EH (cell line): ENCODE measurements around the gene RINT1.
"Not testable (repeated sequence)": the region's sequence is repeated elsewhere in the genome, so short reads cannot be mapped to it uniquely, and the experiment has no call there.

Experiments
- DNase-seq: peaks from one replicate; pipeline ENCODE4 v3.0.0-alpha.2; 2015; ENCODE audit warnings: low read depth

Gene RINT1

GRCh38 chr7:105531792-105532671 lies at the start of gene RINT1:
RINT1 (plus strand) TSS chr7:105532201; CDS start chr7:105532316, 115 bp downstream.
- peak; percentile 93 for DNase-seq

GRCh38 chr7:105487579-105488571 lies 44.1 kb upstream of the RINT1 start:
- peak; percentile 91 for DNase-seq

- no peak for DNase-seq
These were observed 42.6 kb upstream of the RINT1 start for GRCh38 chr7:105489409-105489808.

DNA sequence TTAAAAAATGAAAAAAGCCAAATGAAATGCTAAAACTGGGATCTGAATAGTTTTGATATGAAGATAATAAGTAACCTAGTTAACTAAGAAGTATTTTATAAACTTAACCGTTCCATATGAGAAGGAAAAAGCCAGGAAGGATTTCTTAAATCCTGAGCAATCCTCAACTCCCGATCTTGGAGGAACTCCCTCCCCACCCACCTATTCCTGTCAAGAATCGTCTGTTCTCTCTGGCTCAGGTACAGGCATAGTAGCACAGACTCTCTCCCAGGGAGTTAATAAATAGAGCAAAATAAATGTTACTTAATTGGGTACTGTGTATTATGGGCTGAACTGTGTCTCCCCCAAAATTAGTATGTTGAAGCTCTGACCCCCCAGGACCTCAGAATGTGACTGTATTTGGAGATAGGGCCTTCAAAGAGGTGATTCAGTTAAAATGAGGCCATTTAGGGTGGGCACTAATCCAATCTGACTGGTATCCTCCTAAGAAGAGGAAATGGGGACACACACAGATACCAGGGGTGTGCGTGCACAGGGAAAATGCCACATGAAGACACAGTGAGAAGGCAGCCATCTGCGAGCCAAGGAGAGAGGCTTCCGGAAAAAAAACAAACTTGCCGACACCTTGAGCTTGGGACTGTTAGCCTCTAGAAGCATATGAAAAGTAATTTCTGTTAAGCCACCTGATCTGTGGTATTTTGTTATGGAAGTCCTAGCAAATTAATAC lies 38.6 kb upstream of the RINT1 start:
- DNase-seq = peak; percentile 30

DNA sequence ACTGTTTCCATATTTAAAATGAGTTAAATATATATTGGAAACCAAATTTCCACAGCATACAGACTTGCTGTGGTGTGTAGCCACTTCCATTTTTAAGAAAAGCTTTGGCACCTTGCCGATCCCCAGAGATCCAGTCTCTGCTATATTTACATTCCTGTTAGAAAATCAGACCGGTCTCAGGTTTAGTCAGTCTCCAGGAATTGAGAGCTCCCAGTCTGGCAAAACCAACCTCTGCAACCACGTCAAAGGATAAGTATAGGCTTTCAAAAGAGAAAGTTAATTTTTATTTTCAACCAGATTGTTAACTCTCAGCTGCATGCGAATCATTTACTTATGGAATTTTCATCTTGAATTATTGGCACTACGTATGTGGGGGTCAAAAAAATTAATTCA lies 38.1 kb upstream of the RINT1 start:
- DNase-seq = peak; percentile 94

- DNase-seq = peak; percentile 77
These were observed 35.5 kb upstream of the RINT1 start for GRCh38 chr7:105496521-105496920.

DNA sequence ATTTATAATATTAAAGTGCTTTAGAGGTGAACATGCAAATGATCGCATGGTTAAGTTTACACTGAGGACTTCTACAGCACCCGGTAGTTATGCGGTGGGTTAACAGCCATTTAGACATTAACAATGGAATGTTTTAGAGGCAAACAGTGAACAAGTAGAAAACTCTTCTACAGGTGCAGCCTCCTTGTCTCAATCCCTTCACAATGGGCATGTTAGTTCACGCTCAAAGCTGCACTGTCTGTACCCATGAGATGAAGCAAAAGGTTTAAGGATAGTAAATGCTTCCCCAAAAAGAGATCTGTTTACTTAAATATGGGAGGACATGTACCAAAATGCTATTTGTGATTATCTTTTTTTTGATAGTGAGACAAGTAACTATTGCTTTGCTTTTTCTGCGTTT lies 35.0 kb upstream of the RINT1 start:
- no peak for DNase-seq

GRCh38 chr7:105502173-105502572 lies 29.8 kb upstream of the RINT1 start:
- DNase-seq = no peak

DNA sequence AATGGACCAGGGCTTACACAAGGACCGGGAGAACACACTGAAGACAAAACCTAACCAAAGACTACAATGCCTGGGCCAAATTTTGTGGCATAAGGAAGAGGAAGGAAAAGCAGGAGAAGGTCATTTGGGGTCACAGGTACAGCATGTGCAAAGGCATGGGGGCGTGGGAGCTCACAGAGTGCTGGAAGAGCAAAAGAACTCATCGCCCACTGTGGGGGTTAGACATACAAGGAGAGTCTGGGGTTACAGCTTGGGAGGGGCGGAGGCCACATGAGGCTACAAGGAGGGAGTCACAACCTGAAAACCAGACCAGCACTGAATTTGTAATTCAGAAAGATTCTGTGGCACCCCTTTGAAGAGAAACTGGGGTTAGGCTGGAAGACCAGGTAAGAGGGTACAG lies 19.6 kb upstream of the RINT1 start:
- no peak for DNase-seq

GRCh38 chr7:105512926-105513526 lies 19.0 kb upstream of the RINT1 start:
- no peak for DNase-seq

DNA sequence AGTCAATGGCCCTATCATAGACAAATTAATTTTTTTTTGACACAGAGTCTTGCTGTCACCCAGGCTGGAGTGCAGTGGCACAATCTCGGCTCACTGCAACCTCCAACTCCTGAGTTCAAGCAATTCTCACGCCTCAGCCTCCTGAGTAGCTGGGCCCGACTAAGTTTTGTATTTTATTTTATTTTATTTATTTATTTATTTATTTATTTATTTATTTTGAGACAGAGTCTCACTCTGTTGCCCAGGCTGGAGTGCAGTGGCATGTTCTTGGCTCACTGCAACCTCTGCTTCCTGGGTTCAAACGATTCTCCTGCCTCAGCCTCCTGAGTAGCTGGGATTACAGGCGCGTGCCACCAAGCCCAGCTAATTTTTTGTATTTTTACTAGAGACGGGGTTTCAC lies 16.4 kb upstream of the RINT1 start:
- not testable (repeated sequence) for DNase-seq

- DNase-seq = peak; percentile 34
These were observed 12.6 kb upstream of the RINT1 start for GRCh38 chr7:105519353-105519752.

DNA sequence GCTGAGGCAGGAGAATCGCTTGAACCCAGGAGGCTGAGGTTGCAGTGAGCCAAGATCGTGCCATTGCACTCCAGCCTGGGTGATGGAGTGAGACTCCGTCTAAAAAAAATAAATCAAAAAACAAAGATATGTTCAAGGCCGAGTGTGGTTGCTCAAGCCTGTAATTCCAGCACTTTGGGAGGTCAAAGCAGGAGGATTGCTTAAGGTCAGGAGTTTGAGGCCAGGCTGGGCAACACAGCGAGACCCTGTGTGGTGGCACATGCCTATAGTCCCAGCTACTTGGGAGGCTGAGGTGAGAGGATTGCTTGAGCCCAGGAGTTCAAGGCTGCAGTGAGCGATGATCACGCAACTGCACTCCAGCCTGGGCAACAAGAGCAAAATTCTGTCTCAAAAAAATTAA lies 11.4 kb upstream of the RINT1 start:
- not testable (repeated sequence) for DNase-seq

DNA sequence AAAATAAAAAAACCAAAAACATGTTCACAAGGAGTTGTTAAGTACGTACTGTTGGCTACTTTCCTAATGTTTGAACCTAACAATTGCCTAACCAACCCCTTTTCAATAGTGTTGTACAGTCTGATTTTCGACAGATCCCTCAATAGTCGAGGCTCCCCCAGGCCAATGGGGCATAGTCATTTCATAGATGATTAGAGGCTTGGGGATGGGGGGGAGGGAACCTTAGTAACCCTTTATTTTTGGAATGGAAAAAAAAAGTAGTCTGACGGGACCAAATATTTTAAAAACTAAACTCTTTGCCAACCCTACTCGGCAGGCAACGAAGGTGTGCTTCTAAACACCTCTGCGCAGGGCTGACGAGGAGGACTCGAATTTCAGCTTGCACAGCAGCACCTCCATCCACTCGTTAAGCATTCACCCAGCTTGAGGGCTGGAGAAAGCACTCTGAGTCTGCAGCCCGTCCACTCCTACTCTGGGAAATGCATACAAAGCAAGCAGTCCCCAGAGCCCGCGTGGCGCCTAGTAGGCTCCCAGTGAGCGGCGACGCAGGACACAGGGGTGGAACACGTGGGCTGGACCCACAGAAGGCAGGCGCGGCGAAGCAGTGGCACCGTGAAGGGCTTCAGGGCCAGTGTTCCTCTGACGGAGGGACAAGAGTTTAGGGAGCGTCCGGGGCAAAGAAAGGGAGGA lies 10.8 kb upstream of the RINT1 start:
- peak; percentile 75 for DNase-seq

GRCh38 chr7:105521717-105522463 lies 10.1 kb upstream of the RINT1 start, which contains the start of gene PUS7:
PUS7 (minus strand) TSS chr7:105522271; CDS start chr7:105508512, 13,759 bp downstream.
- DNase-seq = peak; percentile 90

DNA sequence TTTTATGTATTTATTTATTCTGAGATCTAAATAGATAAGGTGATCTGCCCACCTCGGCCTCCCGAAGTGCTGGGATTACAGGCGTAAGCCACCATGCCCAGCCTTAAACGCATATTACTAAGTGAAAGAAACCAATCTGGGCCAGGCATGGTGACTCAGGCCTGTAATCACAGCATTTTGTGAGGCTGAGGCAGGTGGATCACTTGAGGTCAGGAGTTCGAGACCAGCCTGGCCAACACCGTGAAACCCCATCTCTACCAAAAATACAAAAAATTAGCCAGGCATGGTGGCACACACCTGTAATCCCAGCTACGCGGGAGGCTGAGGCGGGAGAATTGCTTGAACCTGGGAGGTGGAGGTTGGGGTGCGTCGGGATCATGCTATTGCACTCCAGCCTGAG lies 7.6 kb upstream of the RINT1 start:
- not testable (repeated sequence) for DNase-seq

GRCh38 chr7:105524840-105525239 lies 7.2 kb upstream of the RINT1 start:
- no peak for DNase-seq

DNA sequence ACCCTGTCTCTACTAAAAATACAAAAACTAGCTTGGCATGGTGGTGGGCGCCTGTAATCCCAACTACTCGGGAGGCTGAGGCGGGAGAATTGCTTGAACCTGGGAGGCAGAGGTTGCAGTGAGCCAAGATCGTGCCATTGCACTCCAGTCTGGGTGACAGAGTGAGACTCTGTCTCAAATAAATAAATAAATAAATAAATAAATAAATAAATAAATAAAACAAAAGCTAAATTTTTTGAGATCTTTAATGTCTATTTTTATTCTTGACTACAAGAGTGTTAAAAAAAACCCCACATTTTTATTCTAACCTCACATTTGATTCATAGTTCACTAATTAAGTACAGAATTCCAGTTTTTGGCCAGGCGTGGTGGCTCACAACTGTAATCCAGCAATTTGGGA lies 4.3 kb upstream of the RINT1 start:
- DNase-seq = not testable (repeated sequence)

- no peak for DNase-seq
These were observed 1.9 kb upstream of the RINT1 start for GRCh38 chr7:105530126-105530525.

DNA sequence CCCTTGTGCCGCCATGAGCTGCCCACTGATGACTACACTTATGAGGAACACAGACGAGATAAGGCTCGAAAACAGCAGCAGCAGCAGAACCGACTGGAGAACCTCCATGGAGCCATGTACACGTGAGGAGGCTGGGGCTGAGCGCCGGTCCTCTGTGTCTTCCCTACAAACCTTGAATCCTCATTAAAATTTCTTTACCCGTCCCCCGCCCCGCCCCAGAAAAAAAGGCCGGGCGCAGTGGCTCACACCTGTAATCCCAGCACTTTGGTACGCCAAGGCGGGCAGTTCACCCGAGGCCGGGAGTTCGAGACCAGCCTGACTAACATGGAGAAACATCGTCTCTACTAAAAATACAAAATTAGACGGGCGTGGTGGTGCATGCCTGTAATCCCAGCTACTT lies 1.5 kb upstream of the RINT1 start:
- no peak for DNase-seq
